A549 (cell line): ENCODE results near the gene TANGO2. TPM values are rescaled to one million over a fixed set of nuclear protein-coding genes. Genes with fewer than 3 reads are reported as not detected.

Source experiments
- ATAC-seq, 2 experiments: fragments of 200-7000 bp in 1 of 2; fragments of >200 bp in 1 of 2; cut with Nextera tagmentation in 1 of 2; cut with Tn5 transposase in 1 of 2; 3 replicates each; pipeline versions ENCODE4 v1.8.0 to v1.9.1; 2018 to 2020; ENCODE audit warnings: mild to moderate bottlenecking in 1 of 2, moderate library complexity in 1 of 2
- CTCF ChIA-PET: fragments of 300-600 bp; sonication (Branson Sonifier 250); formaldehyde crosslinking; extraction: SDS; loops from one replicate; lab custom pipeline; 2021; ENCODE audit warnings: antibody characterized with exemption, inconsistent platforms; lab: Yijun Ruan, JAX
- POLR2A ChIA-PET: fragments of 350-600 bp; formaldehyde crosslinking; extraction: SDS; loops from one replicate; lab custom pipeline; 2021; ENCODE audit warnings: antibody characterized with exemption, inconsistent platforms; lab: Yijun Ruan, JAX
- DNase-seq, 2 experiments: peaks; one replicate each; pipeline versions ENCODE4 v3.0.0 to v3.0.0-alpha.2; 2011 to 2016; ENCODE audit warnings: low read depth in 1 of 2, low spot score in 1 of 2
- FAIRE-seq: peaks from 2 replicates; lab custom pipeline; 2011; peaks lifted over from hg19 to GRCh38; lab: Jason Lieb, UNC
- H3K27ac ChIP-seq, 2 experiments: fragments of >200 bp; sonication (Bioruptor Twin); formaldehyde crosslinking; 3 replicates each; pipeline ENCODE4 v1.5.1; 2016 to 2017
- H3K4me1 ChIP-seq: fragments of >200 bp; sonication (Bioruptor Twin); formaldehyde crosslinking; 3 replicates; pipeline ENCODE4 v1.6.1; 2016
- H3K4me2 ChIP-seq: fragments of >200 bp; sonication (Bioruptor Twin); formaldehyde crosslinking; 3 replicates; pipeline ENCODE4 v1.6.1; 2016
- H3K4me3 ChIP-seq: fragments of >200 bp; sonication (Bioruptor Twin); formaldehyde crosslinking; 3 replicates; pipeline ENCODE4 v1.5.1; 2016
- H3K9me3 ChIP-seq: fragments of >200 bp; sonication (Bioruptor Twin); formaldehyde crosslinking; 3 replicates; pipeline ENCODE4 v1.6.1; 2016
- CHD2 ChIP-seq: fragments of 150-350 bp; IDR thresholded peaks from 2 replicates; pipeline ENCODE4 v1.6.1; 2014; ENCODE audit warnings: low read length; ENCODE audit not compliant: partially characterized antibody
- EHF ChIP-seq: fragments of 250-450 bp; sonication (Bioruptor Pico); IDR thresholded peaks from 2 replicates; pipeline ENCODE4 v1.5.0; 2020; ENCODE audit warnings: mild to moderate bottlenecking
- EP300 ChIP-seq, 2 experiments: fragments of >200 bp; sonication (Bioruptor Twin); formaldehyde crosslinking; IDR thresholded peaks; 2 replicates in 1 of 2; 3 replicates in 1 of 2; pipeline ENCODE4 v1.6.1; 2016 to 2017
- ESRRA ChIP-seq: fragments of 150-350 bp; IDR thresholded peaks from 2 replicates; pipeline ENCODE4 v1.6.1; 2014; ENCODE audit warnings: mild to moderate bottlenecking, low read length, borderline replicate concordance
- FOSB ChIP-seq: fragments of 250-450 bp; sonication (Bioruptor Pico); IDR thresholded peaks from 2 replicates; pipeline ENCODE4 v1.5.0; 2020; ENCODE audit warnings: mild to moderate bottlenecking, moderate library complexity
- FOSL2 ChIP-seq, 2 experiments: fragments of 450-650 bp in 1 of 2; fragments of >200 bp in 1 of 2; sonication (Bioruptor Twin) in 1 of 2; formaldehyde crosslinking; IDR thresholded peaks; 2 replicates each; pipeline versions ENCODE4 v1.5.0 to v1.6.1; 2016 to 2020; ENCODE audit warnings: mild to moderate bottlenecking in 1 of 2, moderate library complexity in 1 of 2
- GATA3 ChIP-seq: IDR thresholded peaks from 2 replicates; pipeline ENCODE4 v1.6.1; 2012; ENCODE audit warnings: borderline replicate concordance
- HDAC2 ChIP-seq: fragments of 200-600 bp; sonication (generic); IDR thresholded peaks from 2 replicates; pipeline ENCODE4 v1.6.1; 2016
- HOXA7 ChIP-seq: fragments of 250-450 bp; sonication (Bioruptor Pico); IDR thresholded peaks from 2 replicates; pipeline ENCODE4 v1.5.0; 2020; ENCODE audit warnings: mild to moderate bottlenecking, moderate library complexity
- HOXB5 ChIP-seq: fragments of 250-450 bp; sonication (Bioruptor Pico); IDR thresholded peaks from 2 replicates; pipeline ENCODE4 v1.5.0; 2020; ENCODE audit warnings: mild to moderate bottlenecking, moderate library complexity
- KDM1A ChIP-seq: fragments of 200-600 bp; sonication (generic); IDR thresholded peaks from 2 replicates; pipeline ENCODE4 v1.6.1; 2016; ENCODE audit warnings: low read depth, mild to moderate bottlenecking
- MYC ChIP-seq: IDR thresholded peaks from 2 replicates; pipeline ENCODE4 v1.6.1; 2012; ENCODE audit warnings: mild to moderate bottlenecking, inconsistent platforms, low read length, improper control_type of control experiment, borderline replicate concordance
- NR3C1 ChIP-seq: fragments of >200 bp; sonication (Bioruptor Twin); formaldehyde crosslinking; IDR thresholded peaks from 3 replicates; pipeline ENCODE4 v1.6.1; 2017
- POLR2AphosphoS2 ChIP-seq: conservative IDR thresholded peaks from 2 replicates; pipeline ENCODE4 v1.6.1; 2012; ENCODE audit warnings: low read length, improper control_type of control experiment, inconsistent platforms
- RCOR1 ChIP-seq: fragments of 150-350 bp; IDR thresholded peaks from 2 replicates; pipeline ENCODE4 v1.6.1; 2014; ENCODE audit warnings: antibody characterized with exemption, low read length, low read depth
- TFCP2L1 ChIP-seq: fragments of 250-450 bp; sonication (Bioruptor Pico); IDR thresholded peaks from 2 replicates; pipeline ENCODE4 v1.5.0; 2021; ENCODE audit warnings: mild to moderate bottlenecking
- ZC3H11A ChIP-seq: fragments of 450-650 bp; IDR thresholded peaks from 2 replicates; pipeline ENCODE4 v1.6.1; 2014; ENCODE audit warnings: antibody characterized with exemption, mild to moderate bottlenecking
- ZFP36 ChIP-seq: fragments of 450-650 bp; IDR thresholded peaks from 2 replicates; pipeline ENCODE4 v1.6.1; 2014; ENCODE audit warnings: borderline replicate concordance; ENCODE audit not compliant: partially characterized antibody
- WGBS: methylation state at CpG from one replicate; pipeline ENCODE4 v1.1.6; 2017; ENCODE audit errors: missing lambda C conversion rate; 5-methylcytosine and 5-hydroxymethylcytosine counted together
- polyA plus RNA-seq, 4 experiments: library from polyadenylated mRNA; depleted of rRNA in 3 of 4; stranded (reverse); fragments of >200 nt; fragmentation: RNase III in 1 of 4; extraction: RNeasy Plus Mini Kit Qiagen cat#74134 plus additional on column Dnase treatment in 1 of 4; gene quantifications; 2 replicates in 3 of 4; 3 replicates in 1 of 4; pipeline ENCODE4 v1.2.3, GENCODE V29; 2011 to 2017
- TF ChIP-seq, protein P1 (sequence below): fragments of >200 bp; sonication (Bioruptor Twin); formaldehyde crosslinking; IDR thresholded peaks from 3 replicates; pipeline ENCODE4 v1.5.1; 2016
- TF ChIP-seq, protein P2 (sequence below): IDR thresholded peaks from 2 replicates; pipeline ENCODE4 v1.6.1; 2012
- TF ChIP-seq, protein P3 (sequence below): fragments of 250-450 bp; sonication (Bioruptor Pico); IDR thresholded peaks from 2 replicates; pipeline ENCODE4 v1.5.0; 2020; ENCODE audit warnings: low read depth, mild to moderate bottlenecking, moderate library complexity
- TF ChIP-seq, protein P4 (sequence below): fragments of >200 bp; sonication (Bioruptor Twin); formaldehyde crosslinking; IDR thresholded peaks from 3 replicates; pipeline ENCODE4 v1.6.1; 2016

Gene TANGO2
- polyA plus RNA-seq, 2 of the 4 experiments (the other 2 are of a cell fraction): 13.2 to 13.8 TPM

DNA sequence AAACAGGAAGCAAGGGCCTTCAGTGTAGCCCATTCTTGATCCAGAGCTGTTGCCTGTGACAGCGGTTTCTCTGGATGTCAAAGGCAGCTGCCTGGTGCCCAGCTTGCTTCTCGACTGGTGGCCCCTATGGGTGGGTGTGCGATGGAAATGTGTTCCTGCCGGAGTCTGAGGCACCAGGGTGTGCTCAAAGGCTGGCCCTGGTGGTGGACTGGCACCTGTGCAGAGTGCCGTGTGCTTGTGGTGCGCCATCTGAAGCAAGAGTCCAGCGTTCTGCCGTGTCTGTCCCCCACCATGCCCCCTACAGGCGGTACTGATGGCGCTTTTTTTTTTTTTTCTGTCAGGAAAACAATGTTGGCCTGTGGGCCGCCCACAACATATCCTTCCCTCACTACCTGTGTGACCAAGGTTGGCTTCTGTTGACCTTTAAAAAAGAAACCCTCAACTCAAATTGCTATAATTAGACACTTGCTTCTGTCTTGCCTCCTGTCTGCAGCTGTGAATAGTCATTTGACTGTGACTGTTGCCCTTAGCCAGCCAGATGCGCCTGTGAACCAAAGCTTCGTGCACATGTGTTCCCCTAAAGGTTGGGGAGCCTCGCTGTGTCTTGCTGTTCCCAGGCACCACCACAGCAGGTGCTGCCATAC is 90.3 kb downstream of the TANGO2 start:
- no peaks in the 10 kb centered on the region for H3K9me3 ChIP-seq
- no peak overlapping the region for H3K4me2 ChIP-seq
- POLR2A ChIA-PET: no interaction called here
- no peak overlapping the region for H3K27ac ChIP-seq
- peaks cover 8% of the 10 kb centered on the region; the same call in 1 of the 3 replicates for H3K4me1 ChIP-seq
- DNase-seq (peak; percentile 54 to 65), ATAC-seq (peak; percentile 65 to 73)
- TF ChIP-seq, protein P1, sequence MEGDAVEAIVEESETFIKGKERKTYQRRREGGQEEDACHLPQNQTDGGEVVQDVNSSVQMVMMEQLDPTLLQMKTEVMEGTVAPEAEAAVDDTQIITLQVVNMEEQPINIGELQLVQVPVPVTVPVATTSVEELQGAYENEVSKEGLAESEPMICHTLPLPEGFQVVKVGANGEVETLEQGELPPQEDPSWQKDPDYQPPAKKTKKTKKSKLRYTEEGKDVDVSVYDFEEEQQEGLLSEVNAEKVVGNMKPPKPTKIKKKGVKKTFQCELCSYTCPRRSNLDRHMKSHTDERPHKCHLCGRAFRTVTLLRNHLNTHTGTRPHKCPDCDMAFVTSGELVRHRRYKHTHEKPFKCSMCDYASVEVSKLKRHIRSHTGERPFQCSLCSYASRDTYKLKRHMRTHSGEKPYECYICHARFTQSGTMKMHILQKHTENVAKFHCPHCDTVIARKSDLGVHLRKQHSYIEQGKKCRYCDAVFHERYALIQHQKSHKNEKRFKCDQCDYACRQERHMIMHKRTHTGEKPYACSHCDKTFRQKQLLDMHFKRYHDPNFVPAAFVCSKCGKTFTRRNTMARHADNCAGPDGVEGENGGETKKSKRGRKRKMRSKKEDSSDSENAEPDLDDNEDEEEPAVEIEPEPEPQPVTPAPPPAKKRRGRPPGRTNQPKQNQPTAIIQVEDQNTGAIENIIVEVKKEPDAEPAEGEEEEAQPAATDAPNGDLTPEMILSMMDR: peak; percentile 25
- TF ChIP-seq, protein P2, sequence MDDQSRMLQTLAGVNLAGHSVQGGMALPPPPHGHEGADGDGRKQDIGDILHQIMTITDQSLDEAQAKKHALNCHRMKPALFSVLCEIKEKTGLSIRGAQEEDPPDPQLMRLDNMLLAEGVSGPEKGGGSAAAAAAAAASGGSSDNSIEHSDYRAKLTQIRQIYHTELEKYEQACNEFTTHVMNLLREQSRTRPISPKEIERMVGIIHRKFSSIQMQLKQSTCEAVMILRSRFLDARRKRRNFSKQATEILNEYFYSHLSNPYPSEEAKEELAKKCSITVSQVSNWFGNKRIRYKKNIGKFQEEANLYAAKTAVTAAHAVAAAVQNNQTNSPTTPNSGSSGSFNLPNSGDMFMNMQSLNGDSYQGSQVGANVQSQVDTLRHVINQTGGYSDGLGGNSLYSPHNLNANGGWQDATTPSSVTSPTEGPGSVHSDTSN: peak; percentile 23; the same call in 1 of the 2 replicates
- TF ChIP-seq FOSL2 (IDR thresholded peaks at IDR 0.05) (no peak), FOSL2 (CRISPR knock-in tag; IDR thresholded peaks at IDR 0.05) (no peak)
- TF ChIP-seq, all 56 proteins: peak for 2
- H3K4me3 ChIP-seq: no peak overlapping the region
- WGBS: 47% methylated on average over 8 of the region's 14 CpGs
- CTCF ChIA-PET: interaction anchor here (0.6 to 2.4 kb wide), 8 partner anchors 10 to 144 kb away, joined by 3 to 11 read pairs (median 4); no protein-coding TSS in a partner anchor
- FAIRE-seq: no peak

DNA sequence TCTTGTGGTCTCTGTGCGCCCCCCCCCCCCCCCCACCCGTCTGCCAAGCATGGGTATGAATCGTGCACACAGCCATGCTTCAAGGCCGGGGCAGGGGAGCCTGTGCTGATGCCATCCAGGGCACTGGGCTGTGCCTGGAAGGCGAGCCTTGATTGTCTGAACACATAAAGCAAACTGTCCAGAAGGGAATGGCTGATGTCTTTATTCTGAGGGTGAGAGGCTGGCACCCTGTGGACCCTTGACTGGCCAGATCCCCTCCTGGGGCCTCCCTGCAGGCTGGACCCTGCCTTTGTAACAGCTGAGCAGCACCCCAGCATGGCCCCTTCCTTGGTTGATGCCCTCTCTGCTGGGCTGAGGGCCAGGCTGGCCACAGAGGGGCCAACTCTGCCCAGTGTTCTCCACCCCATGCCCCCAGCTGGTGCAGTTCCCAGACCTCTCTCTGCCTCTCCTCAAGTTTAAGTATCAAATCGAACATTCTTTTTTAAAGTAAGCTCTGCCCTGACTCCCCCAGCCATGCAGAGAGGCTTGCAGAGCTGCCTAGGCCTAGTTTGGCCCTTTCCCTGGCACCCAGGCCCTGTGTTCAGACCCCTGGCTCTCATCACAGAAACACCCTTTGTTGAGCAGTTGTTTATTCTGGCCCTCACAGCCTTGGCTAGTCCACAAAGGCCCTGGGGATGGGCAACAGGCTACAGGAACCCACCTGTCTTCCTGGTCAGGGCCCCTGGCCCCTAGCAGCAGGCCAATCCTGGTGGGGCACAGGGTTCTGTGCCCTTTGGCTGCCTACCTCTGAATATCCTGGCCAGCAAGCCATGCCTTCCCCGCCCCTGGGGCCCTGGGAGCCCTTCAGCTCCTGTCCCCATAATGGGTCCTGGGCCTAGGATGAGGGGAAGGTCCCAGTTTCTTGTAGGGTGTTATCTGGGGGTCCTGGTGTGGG is 91.0 kb downstream of the TANGO2 start:
- H3K9me3 ChIP-seq: no peaks in the 10 kb centered on the region
- ATAC-seq (no peak), FAIRE-seq (no peak), DNase-seq (no peak)
- TF ChIP-seq GATA3: no peak
- no peak for TF ChIP-seq POLR2AphosphoS2
- TF ChIP-seq FOSB (CRISPR knock-in tag): no peak
- TF ChIP-seq ZFP36: no peak
- TF ChIP-seq NR3C1: no peak
- no peak for TF ChIP-seq HOXB5 (CRISPR knock-in tag)
- no peak for TF ChIP-seq EP300 (IDR thresholded peaks at IDR 0.05)
- no peak for TF ChIP-seq KDM1A
- no peak for TF ChIP-seq MYC
- TF ChIP-seq, protein P3, sequence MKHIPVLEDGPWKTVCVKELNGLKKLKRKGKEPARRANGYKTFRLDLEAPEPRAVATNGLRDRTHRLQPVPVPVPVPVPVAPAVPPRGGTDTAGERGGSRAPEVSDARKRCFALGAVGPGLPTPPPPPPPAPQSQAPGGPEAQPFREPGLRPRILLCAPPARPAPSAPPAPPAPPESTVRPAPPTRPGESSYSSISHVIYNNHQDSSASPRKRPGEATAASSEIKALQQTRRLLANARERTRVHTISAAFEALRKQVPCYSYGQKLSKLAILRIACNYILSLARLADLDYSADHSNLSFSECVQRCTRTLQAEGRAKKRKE (CRISPR knock-in tag): no peak
- TF ChIP-seq TFCP2L1 (CRISPR knock-in tag): no peak
- TF ChIP-seq, protein P4, sequence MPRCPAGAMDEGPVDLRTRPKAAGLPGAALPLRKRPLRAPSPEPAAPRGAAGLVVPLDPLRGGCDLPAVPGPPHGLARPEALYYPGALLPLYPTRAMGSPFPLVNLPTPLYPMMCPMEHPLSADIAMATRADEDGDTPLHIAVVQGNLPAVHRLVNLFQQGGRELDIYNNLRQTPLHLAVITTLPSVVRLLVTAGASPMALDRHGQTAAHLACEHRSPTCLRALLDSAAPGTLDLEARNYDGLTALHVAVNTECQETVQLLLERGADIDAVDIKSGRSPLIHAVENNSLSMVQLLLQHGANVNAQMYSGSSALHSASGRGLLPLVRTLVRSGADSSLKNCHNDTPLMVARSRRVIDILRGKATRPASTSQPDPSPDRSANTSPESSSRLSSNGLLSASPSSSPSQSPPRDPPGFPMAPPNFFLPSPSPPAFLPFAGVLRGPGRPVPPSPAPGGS: no peak
- TF ChIP-seq HDAC2: no peak
- no peak for TF ChIP-seq ZC3H11A
- TF ChIP-seq RCOR1: no peak
- no peak for TF ChIP-seq CHD2
- no peak for TF ChIP-seq EHF (CRISPR knock-in tag)
- TF ChIP-seq HOXA7: no peak
- no peak for TF ChIP-seq ESRRA
- TF ChIP-seq, protein P2: no peak
- CTCF ChIA-PET: interaction anchor here (1.4 to 2.4 kb wide), 4 partner anchors 10 to 145 kb away, joined by 4 to 11 read pairs (median 8); no protein-coding TSS in a partner anchor
- H3K4me3 ChIP-seq: no peak overlapping the region
- 45% methylated on average over 1 of the region's 7 CpGs for WGBS
- POLR2A ChIA-PET: no interaction called here
- H3K4me1 ChIP-seq: peaks cover 8% of the 10 kb centered on the region; the same call in 1 of the 3 replicates
- no peak overlapping the region for H3K4me2 ChIP-seq
- H3K27ac ChIP-seq: no peak overlapping the region
